ENCODE results near the gene PSMD7.
"Not testable (repeated sequence)": the region's sequence is repeated elsewhere in the genome, so short reads cannot be mapped to it uniquely, and the experiment has no call there.

The PSMD7 gene

DNA sequence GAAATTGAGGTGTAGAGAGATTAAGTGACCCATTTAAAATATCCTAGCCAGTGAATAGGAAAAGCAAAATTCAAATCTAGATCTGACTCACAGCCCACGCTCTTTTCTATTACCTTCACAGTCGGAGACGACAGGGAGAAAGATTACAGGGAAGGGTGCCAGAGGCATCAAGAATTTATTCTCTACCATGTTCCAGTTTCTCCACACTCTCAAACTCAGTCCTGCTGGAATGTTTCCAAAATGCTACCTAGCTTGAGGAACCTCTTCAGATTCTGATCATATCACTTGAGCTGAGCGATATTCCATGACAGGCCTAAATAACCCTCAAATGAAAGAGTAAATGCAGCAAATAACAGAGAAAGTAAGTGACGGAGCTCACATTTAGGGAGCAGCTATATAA, 5.4 kb upstream of the PSMD7 start:
- in situ Hi-C loops (cut with HindIII; ENCODE audit: low pct_ligation_motif_present, low pct_unique_long_range_greater_than_20kb, low sequenced_read_pairs): no loop called here

DNA sequence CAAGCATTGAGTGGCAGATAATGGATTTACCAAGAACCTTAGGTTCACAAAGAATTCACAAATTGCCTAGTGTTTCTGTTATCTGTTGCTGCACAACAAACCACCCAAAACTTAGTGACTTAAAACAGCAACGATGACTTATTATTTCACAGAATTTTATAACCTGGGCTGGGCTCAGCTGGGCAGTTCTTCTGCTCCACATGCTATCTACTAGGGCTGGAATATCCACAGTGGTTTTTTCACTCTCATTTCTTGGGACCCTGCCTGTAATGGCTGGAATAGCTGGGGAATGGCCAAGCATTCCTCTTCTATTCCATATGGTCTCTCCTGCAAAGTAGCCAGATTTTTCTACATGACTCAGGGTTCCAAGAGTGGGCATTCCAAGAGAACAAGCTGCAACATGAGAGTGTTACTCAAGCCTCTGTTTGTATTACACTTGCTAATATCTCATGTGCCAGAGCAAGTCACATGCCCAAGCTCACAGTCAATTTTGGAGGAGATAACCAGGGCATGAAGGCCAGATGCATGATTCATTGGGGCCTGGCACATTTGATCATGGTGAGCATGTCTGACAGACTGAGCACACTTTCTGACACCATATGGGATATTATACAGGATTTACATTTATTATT, 4.9 kb upstream of the PSMD7 start:
- DNase-seq: peak; percentile 83
- in situ Hi-C loops (cut with HindIII; ENCODE audit: low pct_ligation_motif_present, low pct_unique_long_range_greater_than_20kb, low sequenced_read_pairs): no loop called here

More for the DNA sequence above, 5.4 kb upstream of the PSMD7 start:
- DNase-seq: no peak

DNA sequence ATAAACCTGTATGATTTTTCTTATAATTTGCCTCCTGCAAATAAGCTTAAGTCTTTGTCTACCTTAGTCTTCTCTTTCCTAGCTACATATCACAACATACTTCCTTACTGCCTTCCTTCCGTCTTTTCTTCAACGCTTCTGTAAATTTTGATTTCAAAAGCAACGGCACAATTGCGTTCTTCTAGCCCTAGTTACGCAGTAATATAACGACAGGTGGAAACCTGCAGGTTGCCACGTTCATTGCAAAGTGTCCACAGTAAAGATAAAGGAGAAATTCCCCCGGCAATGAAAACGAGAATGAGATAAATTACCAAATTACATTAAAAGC, 546 bp upstream of the PSMD7 start:
- in situ Hi-C loops (cut with HindIII; ENCODE audit: low pct_ligation_motif_present, low pct_unique_long_range_greater_than_20kb, low sequenced_read_pairs): no loop called here
- DNase-seq: no peak

DNA sequence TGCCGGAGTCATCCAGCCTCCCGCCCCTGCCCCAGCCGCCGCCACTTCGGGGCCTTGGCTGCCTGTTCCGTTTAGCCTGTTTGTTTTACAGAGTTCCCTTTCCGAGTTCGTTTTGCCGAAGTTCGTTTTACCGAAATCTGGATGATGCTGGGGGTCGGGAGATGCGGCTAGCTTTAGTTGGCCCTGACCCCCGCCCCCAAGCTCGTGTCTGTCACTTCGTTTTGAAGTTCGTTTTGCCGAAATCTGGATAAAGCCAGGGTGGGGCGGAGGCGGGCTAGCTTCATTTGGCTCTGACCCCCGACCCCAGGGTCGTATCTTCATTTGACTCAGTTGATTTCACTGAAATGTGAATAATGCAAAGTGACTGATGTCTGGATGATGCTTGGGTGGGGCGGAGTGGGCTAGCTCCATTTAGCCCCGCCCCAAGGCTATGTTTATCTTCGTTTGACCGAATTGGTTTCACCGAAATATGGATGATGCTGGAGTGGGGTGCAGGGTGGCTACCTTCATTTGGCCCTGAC, 591 bp downstream of the PSMD7 start:
- in situ Hi-C loops (cut with HindIII; ENCODE audit: low pct_ligation_motif_present, low pct_unique_long_range_greater_than_20kb, low sequenced_read_pairs): no loop called here
- peak; percentile 49 for DNase-seq

DNA sequence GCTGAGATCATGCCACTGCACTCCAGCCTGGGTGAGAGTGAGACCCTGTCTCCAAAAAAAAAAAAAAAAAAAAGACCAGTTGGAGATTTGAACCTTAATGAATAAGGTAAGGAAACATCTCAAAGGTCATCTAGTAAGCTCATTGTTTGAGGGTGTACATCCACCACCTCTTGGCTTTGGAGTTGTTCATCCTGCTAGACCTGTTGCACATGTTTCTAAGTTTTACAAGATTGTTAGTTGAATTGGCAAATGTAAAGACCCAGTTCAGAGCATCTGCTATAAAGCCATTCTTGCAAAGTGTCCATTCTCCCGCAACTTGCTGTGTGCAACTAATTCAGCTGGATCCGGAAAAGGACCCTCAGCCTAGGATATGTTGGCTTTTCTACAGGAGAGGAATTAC, 1.5 kb downstream of the PSMD7 start:
- in situ Hi-C loops (cut with HindIII; ENCODE audit: low pct_ligation_motif_present, low pct_unique_long_range_greater_than_20kb, low sequenced_read_pairs): no loop called here

DNA sequence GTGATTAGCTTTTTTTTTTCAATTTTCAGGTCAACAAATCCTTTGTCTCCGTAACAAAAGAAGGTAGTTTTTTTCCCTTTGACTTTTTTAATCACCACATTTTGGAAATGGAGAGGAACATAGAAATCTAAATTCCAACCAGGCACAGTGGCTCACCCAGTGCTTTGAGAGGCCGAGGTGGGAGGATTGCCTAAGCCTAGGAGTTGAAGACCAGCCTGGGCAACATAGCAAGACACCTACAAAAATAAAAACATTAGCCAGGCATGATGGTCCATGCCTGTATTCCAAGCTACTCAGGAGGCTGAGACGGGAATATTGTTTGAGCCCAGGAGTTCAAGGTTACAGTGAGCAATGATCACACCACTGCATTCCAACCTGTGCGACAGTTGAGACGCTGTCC, 5.7 kb downstream of the PSMD7 start:
- in situ Hi-C loops (cut with HindIII; ENCODE audit: low pct_ligation_motif_present, low pct_unique_long_range_greater_than_20kb, low sequenced_read_pairs): no loop called here
- DNase-seq: no peak

More for the DNA sequence above, 1.5 kb downstream of the PSMD7 start:
- no peak for DNase-seq

DNA sequence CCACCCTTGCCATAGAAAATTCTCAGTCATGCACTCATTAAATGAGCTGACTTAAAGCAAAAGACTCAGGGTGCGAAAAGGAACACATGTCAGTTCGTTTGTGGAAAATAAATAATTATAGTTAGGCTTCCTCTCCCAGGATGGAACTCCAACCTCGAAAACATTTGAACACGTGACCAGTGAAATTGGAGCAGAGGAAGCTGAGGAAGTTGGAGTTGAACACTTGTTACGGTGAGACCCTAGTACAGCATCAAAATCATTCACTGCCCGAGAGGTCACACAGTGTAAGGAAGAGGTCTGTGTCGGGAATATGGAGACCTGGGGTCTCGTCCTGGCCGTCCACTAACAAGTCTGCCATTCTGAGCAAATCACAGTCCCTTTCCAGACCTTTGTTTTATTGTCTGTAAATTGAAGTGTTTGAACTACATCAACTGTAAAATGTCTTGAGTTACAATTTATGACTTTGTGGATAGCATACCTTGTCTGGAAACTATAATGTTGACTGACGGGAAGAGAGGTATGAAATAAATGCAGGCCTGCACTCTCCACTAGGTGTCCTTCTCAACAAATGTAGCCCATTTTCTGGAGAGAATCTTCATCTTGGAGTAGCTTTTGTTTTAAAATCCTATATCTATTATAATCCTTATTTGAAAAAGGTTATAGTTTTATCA, 7.7 kb downstream of the PSMD7 start:
- peak; percentile 30 for DNase-seq
- in situ Hi-C loops (cut with HindIII; ENCODE audit: low pct_ligation_motif_present, low pct_unique_long_range_greater_than_20kb, low sequenced_read_pairs): no loop called here

DNA sequence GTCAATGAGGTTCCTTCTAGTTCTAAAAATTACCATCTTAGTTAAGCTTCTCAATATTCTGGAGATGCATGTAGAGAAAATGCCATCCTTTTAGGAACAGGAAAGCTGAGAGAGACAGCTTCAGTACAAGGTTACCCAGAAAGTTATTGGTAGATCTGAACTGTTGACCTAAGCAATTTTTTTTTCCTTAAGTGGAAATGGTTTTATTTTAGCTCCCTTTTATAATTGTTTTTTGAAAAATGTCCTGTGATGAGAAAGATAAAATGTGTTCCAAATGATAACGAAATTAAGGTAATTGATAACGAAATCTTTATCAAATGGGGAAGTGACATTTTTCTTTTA, 8.2 kb downstream of the PSMD7 start:
- DNase-seq: no peak
- in situ Hi-C loops (cut with HindIII; ENCODE audit: low pct_ligation_motif_present, low pct_unique_long_range_greater_than_20kb, low sequenced_read_pairs): no loop called here

DNA sequence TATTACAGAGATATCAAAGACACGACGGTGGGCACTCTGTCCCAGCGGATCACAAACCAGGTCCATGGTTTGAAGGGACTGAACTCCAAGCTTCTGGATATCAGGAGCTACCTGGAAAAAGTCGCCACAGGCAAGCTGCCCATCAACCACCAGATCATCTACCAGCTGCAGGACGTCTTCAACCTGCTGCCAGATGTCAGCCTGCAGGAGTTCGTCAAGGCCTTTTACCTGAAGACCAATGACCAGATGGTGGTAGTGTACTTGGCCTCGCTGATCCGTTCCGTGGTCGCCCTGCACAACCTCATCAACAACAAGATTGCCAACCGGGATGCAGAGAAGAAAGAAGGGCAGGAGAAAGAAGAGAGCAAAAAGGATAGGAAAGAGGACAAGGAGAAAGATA, 8.7 kb downstream of the PSMD7 start:
- in situ Hi-C loops (cut with HindIII; ENCODE audit: low pct_ligation_motif_present, low pct_unique_long_range_greater_than_20kb, low sequenced_read_pairs): no loop called here
- no peak for DNase-seq

DNA sequence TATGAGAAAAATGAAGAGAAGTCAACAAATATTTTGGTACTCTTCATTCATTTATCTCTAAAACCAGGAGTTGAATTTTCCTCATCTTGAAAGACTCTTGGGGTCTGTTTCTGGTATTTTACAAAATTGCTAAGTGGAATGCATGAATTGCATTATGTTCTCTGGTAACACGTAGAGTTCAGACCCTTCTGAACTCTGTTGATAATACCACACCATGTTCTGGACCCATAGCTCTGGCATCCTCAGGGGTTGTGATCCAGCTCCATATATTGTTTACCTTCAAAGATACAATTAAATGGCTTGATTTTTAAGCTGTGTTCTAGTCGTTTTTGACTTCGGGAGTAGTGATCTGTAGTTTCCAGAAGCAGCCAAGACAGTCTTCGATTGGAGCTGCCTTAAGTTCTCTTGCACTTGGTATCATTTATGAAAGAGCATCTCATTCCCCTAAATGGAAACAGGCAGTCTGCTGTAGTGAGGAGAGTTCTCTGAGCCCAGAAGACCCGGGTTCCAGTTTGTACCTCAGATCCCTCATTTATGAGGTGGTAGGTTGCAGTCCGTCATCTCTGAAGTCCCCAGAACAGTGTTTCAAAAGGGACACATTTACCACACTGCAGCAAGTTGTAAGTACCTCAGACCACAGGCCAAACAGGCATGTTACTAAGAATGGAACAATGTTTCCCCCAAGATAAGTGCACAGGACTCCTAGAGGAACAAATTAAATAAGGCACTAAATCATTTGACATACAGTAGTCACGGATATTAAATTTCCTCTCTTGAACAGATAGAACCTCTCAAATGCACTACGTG, 9.6 kb downstream of the PSMD7 start:
- no peak for DNase-seq
- in situ Hi-C loops (cut with HindIII; ENCODE audit: low pct_ligation_motif_present, low pct_unique_long_range_greater_than_20kb, low sequenced_read_pairs): no loop called here

DNA sequence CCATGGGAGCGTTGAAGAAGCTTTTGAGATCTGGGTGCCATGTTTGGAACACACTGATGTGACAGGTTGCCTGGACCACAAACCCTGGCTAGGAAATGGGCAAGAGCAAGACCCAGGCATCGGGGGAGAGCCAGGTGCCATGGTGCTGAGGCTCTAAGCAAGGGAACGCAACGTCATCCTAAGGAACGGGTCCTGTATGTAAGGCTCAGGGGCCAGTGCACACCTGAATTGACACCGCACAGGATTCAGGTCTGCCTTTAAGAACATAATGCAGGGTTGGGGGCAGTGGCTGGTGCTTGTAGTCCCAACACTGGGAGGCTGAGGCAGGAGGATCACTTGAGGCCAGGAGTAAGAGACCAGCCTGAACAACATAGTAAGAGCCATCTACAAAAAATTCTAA, 10.8 kb downstream of the PSMD7 start:
- in situ Hi-C loops (cut with HindIII; ENCODE audit: low pct_ligation_motif_present, low pct_unique_long_range_greater_than_20kb, low sequenced_read_pairs): no loop called here

DNA sequence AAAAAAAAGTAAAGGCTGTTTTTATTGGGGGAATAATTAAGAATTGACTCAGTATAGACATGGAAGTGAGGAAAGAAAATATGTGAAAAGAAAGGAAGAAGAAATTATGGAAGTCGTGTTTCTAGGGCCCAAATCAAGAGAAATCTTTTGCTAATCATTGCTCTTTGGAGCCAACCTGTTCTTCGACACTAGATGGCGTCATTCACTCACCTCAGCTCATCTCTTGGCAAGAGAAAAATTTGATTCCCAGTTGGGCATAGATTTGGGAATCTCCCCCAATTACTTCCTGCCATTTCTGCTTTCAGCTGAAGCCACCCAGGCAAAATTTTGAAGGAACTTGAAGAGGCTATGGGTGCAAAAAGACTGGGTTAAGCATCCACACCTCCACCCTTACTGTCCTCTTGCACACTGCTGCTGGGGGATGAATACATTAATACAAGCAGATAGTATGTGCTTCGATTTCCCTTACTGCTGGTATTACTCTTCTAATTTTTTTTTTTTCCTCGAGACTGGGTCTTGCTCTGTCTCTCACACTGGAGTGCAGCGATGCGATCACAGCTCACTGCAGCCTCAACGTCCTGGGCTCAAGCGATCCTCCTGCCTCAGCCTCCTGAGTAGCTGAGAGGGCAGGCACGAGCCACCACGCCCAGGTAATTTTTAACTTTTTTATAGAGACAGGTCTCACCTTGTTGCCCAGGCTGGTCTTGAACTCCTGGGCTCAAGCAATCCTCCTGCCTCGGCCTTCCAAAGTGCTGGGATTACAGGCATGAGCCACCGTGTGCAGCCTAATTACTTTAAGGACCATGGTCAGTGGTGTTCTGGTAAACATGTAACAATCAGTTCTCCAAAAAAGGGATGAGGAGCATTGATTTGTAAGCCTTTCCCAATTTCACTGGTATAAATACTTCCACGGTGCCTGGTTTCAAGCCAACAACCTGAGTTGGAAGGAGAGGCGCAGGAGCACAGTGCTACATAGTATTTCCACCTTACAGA, 13.5 kb downstream of the PSMD7 start:
- in situ Hi-C loops (cut with HindIII; ENCODE audit: low pct_ligation_motif_present, low pct_unique_long_range_greater_than_20kb, low sequenced_read_pairs): no loop called here
- DNase-seq: peak; percentile 68

More for the DNA sequence above, 10.8 kb downstream of the PSMD7 start:
- DNase-seq: no peak

DNA sequence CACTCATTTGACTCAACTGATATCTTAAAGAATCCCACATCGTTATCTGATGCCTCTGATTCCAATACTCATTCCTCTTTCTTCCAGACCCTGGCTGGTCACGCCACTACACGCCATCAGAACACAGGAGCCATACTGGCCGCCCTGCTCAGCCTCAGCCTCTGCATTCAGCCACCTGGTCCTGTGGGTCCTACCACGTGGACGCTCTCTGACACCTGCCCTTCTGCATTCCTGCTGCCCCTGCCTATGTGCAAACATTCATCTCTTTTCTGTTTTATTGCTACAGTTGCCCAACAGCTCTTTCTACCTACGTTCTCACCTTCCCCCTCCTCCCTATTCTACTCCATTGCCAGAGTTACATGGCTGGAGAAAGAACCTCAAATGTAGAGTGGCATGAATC, 18.4 kb downstream of the PSMD7 start:
- in situ Hi-C loops (cut with HindIII; ENCODE audit: low pct_ligation_motif_present, low pct_unique_long_range_greater_than_20kb, low sequenced_read_pairs): no loop called here
- DNase-seq: no peak

DNA sequence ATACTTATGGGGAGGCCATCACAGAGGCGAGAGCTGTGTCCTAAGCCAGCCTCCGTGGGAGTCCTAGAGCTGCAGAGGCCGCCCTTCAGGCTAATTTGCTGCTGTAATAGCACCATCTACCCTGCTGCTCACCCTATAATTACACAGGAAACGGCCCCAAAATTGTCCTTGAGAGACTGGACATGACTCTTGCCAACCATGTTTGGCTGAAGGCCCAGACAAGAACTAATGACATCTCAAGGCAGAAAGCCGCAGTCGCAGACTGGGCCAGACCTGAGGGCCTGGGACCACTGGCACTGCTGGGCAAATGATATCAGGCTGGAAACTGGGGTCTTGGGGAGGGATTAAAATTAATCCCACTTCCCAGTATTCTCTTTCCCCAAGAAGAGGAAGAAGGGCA, 24.1 kb downstream of the PSMD7 start:
- in situ Hi-C loops (cut with HindIII; ENCODE audit: low pct_ligation_motif_present, low pct_unique_long_range_greater_than_20kb, low sequenced_read_pairs): no loop called here
- DNase-seq: no peak

DNA sequence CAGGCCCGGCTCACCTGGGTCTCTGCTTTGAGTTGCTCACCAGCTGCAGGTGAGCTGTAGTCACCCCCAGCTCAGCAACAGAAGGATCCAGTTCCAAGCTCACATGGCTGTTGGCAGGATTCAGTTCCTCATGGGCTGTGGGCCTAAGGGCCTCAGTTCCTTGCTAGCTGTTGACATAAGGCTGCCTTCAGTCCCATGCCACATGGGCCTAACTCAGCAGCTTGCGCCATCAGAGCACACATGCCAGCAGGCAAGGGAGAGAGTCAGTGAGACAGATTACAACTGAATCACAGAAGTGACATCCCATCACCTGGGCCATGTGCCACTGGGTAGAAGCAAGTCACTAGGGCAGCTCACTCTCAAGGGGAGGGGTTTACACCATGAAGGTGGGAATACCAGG, 24.7 kb downstream of the PSMD7 start:
- in situ Hi-C loops (cut with HindIII; ENCODE audit: low pct_ligation_motif_present, low pct_unique_long_range_greater_than_20kb, low sequenced_read_pairs): no loop called here
- no peak for DNase-seq

DNA sequence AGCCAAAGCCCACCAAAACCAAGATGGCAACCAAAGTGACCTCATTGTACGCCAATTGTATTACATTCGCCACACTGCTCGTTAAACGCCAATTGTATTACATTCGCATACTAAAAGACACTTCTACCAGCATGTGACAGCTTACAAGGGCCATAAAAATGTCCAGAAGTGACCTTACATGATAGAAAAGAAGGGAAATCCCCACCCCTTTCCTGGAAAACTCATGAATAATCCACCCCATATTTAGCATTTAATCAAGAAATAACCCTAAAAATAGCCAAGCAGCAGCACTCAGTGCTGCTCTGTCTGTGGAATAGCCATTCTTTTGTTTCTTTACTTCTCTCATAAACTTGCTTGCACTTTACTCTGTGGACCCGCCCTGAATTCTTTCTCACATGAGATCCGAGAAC, 25.7 kb downstream of the PSMD7 start:
- no peak for DNase-seq
- in situ Hi-C loops (cut with HindIII; ENCODE audit: low pct_ligation_motif_present, low pct_unique_long_range_greater_than_20kb, low sequenced_read_pairs): no loop called here

DNA sequence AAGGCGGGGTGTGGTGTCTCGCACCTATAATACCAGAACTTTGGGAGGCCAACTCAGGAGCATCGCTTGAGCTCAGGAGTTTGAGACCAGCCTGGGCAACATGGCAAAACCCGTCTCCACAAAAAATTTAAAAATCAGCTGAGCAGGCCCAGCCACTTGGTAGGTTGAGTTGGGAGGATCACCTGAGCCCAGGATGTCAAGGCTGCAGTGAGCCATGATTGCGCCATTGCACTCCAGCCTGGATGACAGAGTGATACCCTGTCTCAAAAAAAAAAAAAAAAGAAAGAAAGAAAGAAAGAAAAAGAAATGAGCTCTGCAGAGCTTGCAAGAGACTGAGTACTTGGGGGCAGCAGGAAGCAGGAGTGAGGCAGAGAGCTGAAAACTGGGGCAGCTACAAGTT, 28.2 kb downstream of the PSMD7 start:
- in situ Hi-C loops (cut with HindIII; ENCODE audit: low pct_ligation_motif_present, low pct_unique_long_range_greater_than_20kb, low sequenced_read_pairs); DNase-seq: not testable (repeated sequence)

DNA sequence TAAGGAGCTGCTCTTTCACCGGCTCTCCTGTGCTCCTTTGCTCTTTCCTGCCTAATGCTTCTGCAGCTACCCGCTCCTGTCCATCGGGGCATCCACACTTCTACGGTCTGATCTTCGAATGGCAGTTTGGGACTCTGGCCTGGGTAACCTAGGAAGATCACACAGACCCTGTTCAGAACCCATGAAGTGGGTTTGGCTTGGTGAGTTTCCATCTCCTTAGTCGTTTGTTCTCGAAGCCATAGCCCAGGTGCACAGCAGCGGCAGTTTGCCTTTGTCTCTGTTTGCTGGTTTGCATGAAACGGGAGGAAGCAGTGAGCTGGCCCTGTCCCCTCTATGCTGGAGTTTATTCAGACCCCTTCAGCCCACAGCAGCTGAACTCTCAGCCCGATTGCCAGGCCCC, 29.0 kb downstream of the PSMD7 start:
- in situ Hi-C loops (cut with HindIII; ENCODE audit: low pct_ligation_motif_present, low pct_unique_long_range_greater_than_20kb, low sequenced_read_pairs): no loop called here

DNA sequence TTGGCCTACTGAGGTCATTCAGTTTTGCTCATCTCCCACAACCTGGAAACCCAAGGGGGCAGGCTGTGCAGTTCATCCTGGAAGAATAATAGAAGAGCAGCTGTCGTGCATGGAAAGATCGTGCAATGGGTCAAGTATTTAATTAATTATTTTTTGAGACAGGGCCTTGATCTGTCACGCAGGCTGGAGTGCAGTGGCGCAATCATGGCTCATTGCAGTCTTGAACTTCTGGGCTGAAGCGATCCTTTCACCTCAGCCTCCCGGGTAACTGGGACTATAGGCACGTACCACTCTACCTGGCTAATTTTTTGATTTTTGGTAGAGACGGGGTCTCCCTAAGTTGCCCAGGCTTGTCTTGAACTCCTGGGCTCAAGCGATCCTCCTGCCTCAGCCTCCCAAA, 31.7 kb downstream of the PSMD7 start:
- in situ Hi-C loops (cut with HindIII; ENCODE audit: low pct_ligation_motif_present, low pct_unique_long_range_greater_than_20kb, low sequenced_read_pairs); DNase-seq: not testable (repeated sequence)

More for the DNA sequence above, 29.0 kb downstream of the PSMD7 start:
- DNase-seq: no peak
